Endothelial cell of umbilical vein (primary cell): Measurements from ENCODE around the gene PRSS53. TPM values are rescaled to one million over a fixed set of nuclear protein-coding genes. Genes with fewer than 3 reads are reported as not detected.

Source experiments
- BruUV-seq: library from RNA; stranded (reverse); fragments of 400-500 nt; replicated peaks from 2 replicates; lab custom pipeline; 2021; lab: Mats Ljungman, UMichigan
- CTCF ChIA-PET: fragments of 300-600, 350-600 bp; sonication (Branson Sonifier 250); formaldehyde crosslinking; loops from one replicate; lab custom pipeline; 2021; ENCODE audit warnings: antibody characterized with exemption, inconsistent platforms; lab: Charles Lee
- POLR2A ChIA-PET: fragments of 300-600, 350-600 bp; sonication (Branson Sonifier 250); formaldehyde crosslinking; loops from one replicate; lab custom pipeline; 2021; ENCODE audit warnings: antibody characterized with exemption, inconsistent platforms; lab: Charles Lee
- DNase-seq: peaks from one replicate; pipeline ENCODE4 v3.0.0-alpha.2; 2011; ENCODE audit warnings: low read depth, low spot score
- FAIRE-seq: peaks from 2 replicates; lab custom pipeline; 2011; peaks lifted over from hg19 to GRCh38; lab: Jason Lieb, UNC
- H2AFZ ChIP-seq: 2 replicates; pipeline ENCODE4 v1.6.0; 2012; ENCODE audit warnings: low read depth, low read length, control low read depth, inconsistent platforms
- H3K27ac ChIP-seq: 2 replicates; pipeline ENCODE4 v1.5.1; 2011; ENCODE audit warnings: low read depth, mild to moderate bottlenecking, control low read depth, low read length, moderate library complexity; ENCODE audit not compliant: insufficient read depth
- H3K27me3 ChIP-seq, 2 experiments: 2 replicates each; pipeline versions ENCODE4 v1.6.0 to v1.6.1; 2011; ENCODE audit warnings: low read length in 2 of 2, mixed read lengths in 1 of 2; ENCODE audit not compliant: control insufficient read depth in 2 of 2, insufficient read depth in 2 of 2
- H3K36me3 ChIP-seq, 2 experiments: 2 replicates in 1 of 2; 3 replicates in 1 of 2; pipeline ENCODE4 v1.5.1; 2011; ENCODE audit warnings: low read length in 2 of 2, mild to moderate bottlenecking in 1 of 2, moderate library complexity in 1 of 2; ENCODE audit not compliant: control insufficient read depth in 2 of 2, insufficient read depth in 2 of 2; ENCODE audit errors: extremely low read depth in 1 of 2
- H3K4me1 ChIP-seq: 3 replicates; pipeline ENCODE4 v1.5.1; 2011; ENCODE audit warnings: mild to moderate bottlenecking, low read length; ENCODE audit not compliant: control insufficient read depth, insufficient read depth; ENCODE audit errors: extremely low read depth
- H3K4me2 ChIP-seq: 2 replicates; pipeline ENCODE4 v1.6.1; 2011; ENCODE audit warnings: low read length, control low read depth, mixed read lengths; ENCODE audit not compliant: insufficient read depth
- H3K4me3 ChIP-seq, 3 experiments: fragments of 200-600 bp in 1 of 3; sonication (generic), shearing (Covaris generic) in 1 of 3; replicated peaks in 1 of 3; 2 replicates each; pipeline ENCODE4 v1.5.1; 2011 to 2016; ENCODE audit warnings: control low read depth in 3 of 3, low read length in 3 of 3, mild to moderate bottlenecking in 2 of 3, inconsistent platforms in 1 of 3, low read depth in 1 of 3, moderate library complexity in 1 of 3; ENCODE audit not compliant: insufficient read depth in 1 of 3
- H3K79me2 ChIP-seq: 2 replicates; pipeline ENCODE4 v1.6.0; 2012; ENCODE audit warnings: low read length, inconsistent platforms; ENCODE audit not compliant: control insufficient read depth, insufficient read depth
- H3K9ac ChIP-seq: replicated peaks from 2 replicates; pipeline ENCODE3; 2011; ENCODE audit warnings: low read length, control low read depth; ENCODE audit not compliant: insufficient read depth; ENCODE audit errors: extremely low read depth
- H3K9me1 ChIP-seq: replicated peaks from 3 replicates; pipeline ENCODE4 v1.6.0; 2011; ENCODE audit warnings: mild to moderate bottlenecking, low read length; ENCODE audit not compliant: control insufficient read depth, insufficient read depth; ENCODE audit errors: extremely low read depth
- H3K9me3 ChIP-seq: replicated peaks from 2 replicates; pipeline ENCODE4 v1.5.1; 2012; ENCODE audit warnings: low read length, inconsistent platforms; ENCODE audit not compliant: control insufficient read depth, insufficient read depth
- H4K20me1 ChIP-seq: replicated peaks from 2 replicates; pipeline ENCODE3; 2011; ENCODE audit warnings: mild to moderate bottlenecking, low read length; ENCODE audit not compliant: control insufficient read depth, insufficient read depth; ENCODE audit errors: extremely low read depth
- EZH2 ChIP-seq: IDR thresholded peaks from 2 replicates; pipeline ENCODE4 v1.6.1; 2012; ENCODE audit warnings: borderline replicate concordance, low read depth, mild to moderate bottlenecking, moderate library complexity, low read length, inconsistent platforms; ENCODE audit not compliant: severe bottlenecking
- FOS ChIP-seq: IDR thresholded peaks from 2 replicates; pipeline ENCODE4 v1.6.1; 2011; ENCODE audit warnings: mild to moderate bottlenecking, low read length, moderate library complexity, borderline replicate concordance; ENCODE audit not compliant: insufficient read depth
- POLR2A ChIP-seq: IDR thresholded peaks from 2 replicates; pipeline ENCODE4 v1.6.1; 2012; ENCODE audit warnings: low read depth, mild to moderate bottlenecking, control low read depth, low read length
- POLR2AphosphoS5 ChIP-seq: IDR thresholded peaks from 2 replicates; pipeline ENCODE4 v1.6.1; 2012; ENCODE audit warnings: low read depth, mild to moderate bottlenecking, control low read depth, low read length, moderate library complexity; ENCODE audit not compliant: insufficient read depth
- dilution Hi-C: fragments of 300-500 bp; cut with MboI; formaldehyde crosslinking; loops from one replicate; pipeline ENCODE4 v1.15.0; 2019; ENCODE audit warnings: low sequenced_read_pairs; ENCODE audit not compliant: extremely low pct_ligation_motif_present
- intact Hi-C: fragments of 100-400 bp; cut with micrococcal nuclease; formaldehyde crosslinking; loops from one replicate; pipeline ENCODE4 v1.10.0; 2022
- polyA plus RNA-seq, 4 experiments: library from polyadenylated mRNA; depleted of rRNA in 3 of 4; stranded (reverse) in 3 of 4; unstranded in 1 of 4; fragments of >200 nt; gene quantifications; 2 replicates each; pipeline versions ENCODE4 v1.2.1 to v1.2.3, GENCODE V29; 2011 to 2012; ENCODE audit warnings: missing spikeins in 1 of 4
- total RNA-seq: library from RNA; stranded (reverse); gene quantifications from 2 replicates; pipeline ENCODE4 v1.2.3, GENCODE V29; 2021
- TF ChIP-seq, protein P1 (sequence below), 2 donors: IDR thresholded peaks; 1 replicate in 1 of 2; 2 replicates in 1 of 2; pipeline ENCODE4 v1.5.1; 2011; ENCODE audit warnings: low read length in 2 of 2, mild to moderate bottlenecking in 2 of 2, moderate library complexity in 2 of 2, control low read depth in 1 of 2, inconsistent platforms in 1 of 2, low read depth in 1 of 2; ENCODE audit not compliant: insufficient read depth in 1 of 2; ENCODE audit errors: extremely low read depth in 1 of 2

Gene PRSS53
- total and polyA plus RNA-seq, 2 donors (not counting 3 experiments of a cell fraction or from before 2014, with no cell fraction given), result 2.8 to 3.5 TPM

DNA sequence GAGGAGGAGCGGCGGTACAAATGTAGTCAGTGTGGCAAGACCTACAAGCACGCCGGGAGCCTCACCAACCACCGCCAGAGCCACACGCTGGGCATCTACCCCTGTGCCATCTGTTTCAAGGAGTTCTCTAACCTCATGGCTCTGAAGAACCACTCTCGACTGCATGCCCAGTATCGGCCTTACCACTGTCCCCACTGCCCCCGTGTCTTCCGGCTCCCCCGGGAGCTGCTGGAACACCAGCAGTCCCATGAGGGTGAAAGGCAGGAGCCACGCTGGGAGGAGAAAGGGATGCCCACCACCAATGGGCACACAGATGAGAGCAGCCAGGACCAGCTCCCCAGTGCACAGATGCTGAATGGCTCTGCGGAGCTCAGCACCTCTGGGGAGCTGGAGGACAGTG is 11.7 kb downstream of the PRSS53 start:
- H3K27me3 ChIP-seq, result no peaks in the 10 kb centered on the region
- peaks cover 37% of the 10 kb centered on the region for H3K79me2 ChIP-seq
- H3K9ac ChIP-seq, result no peak overlapping the region
- no peak for FAIRE-seq
- no peak overlapping the region for H3K4me3 ChIP-seq
- DNase-seq, result no peak
- POLR2A ChIA-PET, result no interaction called here
- peaks cover 3 to 36% of the 10 kb centered on the region in 2 experiments for H3K36me3 ChIP-seq
- CTCF ChIA-PET, result no interaction called here
- H3K27ac ChIP-seq, result no peak overlapping the region
- no peak overlapping the region for H3K4me2 ChIP-seq
- H3K4me1 ChIP-seq, result peaks cover 8% of the 10 kb centered on the region
- no TSS peak for BruUV-seq
- intact Hi-C loops, result loop anchor here (10.0 kb wide), 1 partner anchor 788 kb away; no protein-coding TSS in a partner anchor
- H3K9me3 ChIP-seq, result no peaks in the 10 kb centered on the region
- dilution Hi-C loops, result no loop called here
- TF ChIP-seq, protein P1, sequence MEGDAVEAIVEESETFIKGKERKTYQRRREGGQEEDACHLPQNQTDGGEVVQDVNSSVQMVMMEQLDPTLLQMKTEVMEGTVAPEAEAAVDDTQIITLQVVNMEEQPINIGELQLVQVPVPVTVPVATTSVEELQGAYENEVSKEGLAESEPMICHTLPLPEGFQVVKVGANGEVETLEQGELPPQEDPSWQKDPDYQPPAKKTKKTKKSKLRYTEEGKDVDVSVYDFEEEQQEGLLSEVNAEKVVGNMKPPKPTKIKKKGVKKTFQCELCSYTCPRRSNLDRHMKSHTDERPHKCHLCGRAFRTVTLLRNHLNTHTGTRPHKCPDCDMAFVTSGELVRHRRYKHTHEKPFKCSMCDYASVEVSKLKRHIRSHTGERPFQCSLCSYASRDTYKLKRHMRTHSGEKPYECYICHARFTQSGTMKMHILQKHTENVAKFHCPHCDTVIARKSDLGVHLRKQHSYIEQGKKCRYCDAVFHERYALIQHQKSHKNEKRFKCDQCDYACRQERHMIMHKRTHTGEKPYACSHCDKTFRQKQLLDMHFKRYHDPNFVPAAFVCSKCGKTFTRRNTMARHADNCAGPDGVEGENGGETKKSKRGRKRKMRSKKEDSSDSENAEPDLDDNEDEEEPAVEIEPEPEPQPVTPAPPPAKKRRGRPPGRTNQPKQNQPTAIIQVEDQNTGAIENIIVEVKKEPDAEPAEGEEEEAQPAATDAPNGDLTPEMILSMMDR (IDR thresholded peaks at IDR 0.05; ENCODE audit: extremely low read depth in 1 of 2, insufficient read depth in 1 of 2, low read depth in 1 of 2, low read length in 2 of 2), result no peak
- TF ChIP-seq POLR2A, result no peak
- TF ChIP-seq POLR2AphosphoS5, result no peak
- no peak for TF ChIP-seq EZH2
- no peak for TF ChIP-seq FOS
- no peaks in the 10 kb centered on the region for H4K20me1 ChIP-seq
- no peak overlapping the region for H2AFZ ChIP-seq
- H3K9me1 ChIP-seq, result no peaks in the 10 kb centered on the region

DNA sequence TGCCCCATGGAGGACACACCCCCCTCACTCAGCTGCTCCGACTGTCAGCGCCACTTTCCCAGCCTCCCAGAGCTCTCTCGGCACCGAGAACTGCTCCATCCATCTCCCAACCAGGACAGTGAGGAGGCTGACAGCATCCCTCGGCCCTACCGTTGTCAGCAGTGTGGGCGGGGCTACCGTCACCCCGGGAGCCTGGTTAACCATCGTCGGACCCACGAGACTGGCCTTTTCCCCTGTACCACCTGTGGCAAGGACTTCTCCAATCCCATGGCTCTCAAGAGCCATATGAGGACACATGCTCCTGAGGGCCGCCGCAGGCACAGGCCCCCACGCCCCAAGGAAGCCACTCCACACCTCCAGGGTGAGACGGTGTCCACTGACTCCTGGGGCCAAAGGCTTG is 12.4 kb downstream of the PRSS53 start:
- POLR2A ChIA-PET, result no interaction called here
- CTCF ChIA-PET, result no interaction called here

More for the DNA sequence above, 12.4 kb downstream of the PRSS53 start:
- H4K20me1 ChIP-seq, result no peaks in the 10 kb centered on the region
- H3K9me1 ChIP-seq, result no peaks in the 10 kb centered on the region
- FAIRE-seq (no peak), DNase-seq (no peak)
- peaks cover 14% of the 10 kb centered on the region for H3K4me1 ChIP-seq
- H3K79me2 ChIP-seq, result peaks cover 44% of the 10 kb centered on the region
- no peak overlapping the region for H3K9ac ChIP-seq
- dilution Hi-C loops (no loop called here), intact Hi-C loops (loop anchor here (10.0 kb wide), 1 partner anchor 788 kb away; no protein-coding TSS in a partner anchor)
- TF ChIP-seq FOS (no peak), EZH2 (no peak)
- BruUV-seq, result no TSS peak
- no peaks in the 10 kb centered on the region for H3K9me3 ChIP-seq
- peaks cover 3 to 36% of the 10 kb centered on the region in 2 experiments for H3K36me3 ChIP-seq
- H3K4me3 ChIP-seq, result no peak overlapping the region
- H3K27ac ChIP-seq, result no peak overlapping the region
- no peaks in the 10 kb centered on the region for H3K27me3 ChIP-seq
- no peak overlapping the region for H3K4me2 ChIP-seq
- H2AFZ ChIP-seq, result no peak overlapping the region
